Activated naive CD4-positive, alpha-beta T cell treated with anti-CD3 and anti-CD28 coated beads for 36 hours (primary cell): ENCODE results near the gene NDST1. TPM values are rescaled to one million over a fixed set of nuclear protein-coding genes. Genes with fewer than 3 reads are reported as not detected.
"Not testable (repeated sequence)": the region's sequence is repeated elsewhere in the genome, so short reads cannot be mapped to it uniquely, and the experiment has no call there.

Experiments used
- CTCF ChIA-PET: fragments of 350-600 bp; sonication (Branson Sonifier 250); formaldehyde crosslinking; loops from one replicate; lab custom pipeline; 2021; ENCODE audit warnings: antibody characterized with exemption; lab: Charles Lee
- DNase-seq: peaks from one replicate; pipeline ENCODE4 v3.0.0-alpha.2; 2020
- H3K27ac Mint-ChIP-seq: one replicate; pipeline ENCODE4 v1.8.0; 2021; ENCODE audit warnings: mild to moderate bottlenecking, mixed read lengths
- H3K27me3 Mint-ChIP-seq: one replicate; pipeline ENCODE4 v1.8.0; 2021; ENCODE audit warnings: low read depth, mixed read lengths
- H3K36me3 Mint-ChIP-seq: one replicate; pipeline ENCODE4 v1.8.0; 2021; ENCODE audit warnings: low read depth, mixed read lengths
- H3K4me1 Mint-ChIP-seq: one replicate; pipeline ENCODE4 v1.8.0; 2021; ENCODE audit warnings: low read depth, mixed read lengths
- H3K4me3 Mint-ChIP-seq: one replicate; pipeline ENCODE4 v1.8.0; 2021; ENCODE audit warnings: mild to moderate bottlenecking, moderate library complexity, mixed read lengths
- H3K9me3 Mint-ChIP-seq: one replicate; pipeline ENCODE4 v1.8.0; 2021; ENCODE audit warnings: mixed read lengths
- intact Hi-C: fragments of 100-400 bp; cut with micrococcal nuclease; formaldehyde crosslinking; loops from one replicate; pipeline ENCODE4 v1.15.1; 2023
- total RNA-seq, 2 experiments: library from RNA; stranded (reverse); gene quantifications; one replicate each; pipeline ENCODE4 v1.2.3, GENCODE V29; 2021

The NDST1 gene
- 1 to 10 TPM; 2.4 to 3.3 TPM for total RNA-seq

GRCh38 chr5:150507474-150508276 lies at the start of gene NDST1:
NDST1 (plus strand) TSS chr5:150508131; CDS start chr5:150521255, 13,124 bp downstream.
- CTCF ChIA-PET: no interaction called here
- Mint-ChIP-seq H3K36me3 (no peaks in the 10 kb centered on the region), H3K27me3 (no peaks in the 10 kb centered on the region), H3K9me3 (no peaks in the 10 kb centered on the region), H3K4me1 (no peaks in the 10 kb centered on the region), H3K4me3 (no peak within 1 kb of the TSS), H3K27ac (no peak within 1 kb of the TSS)
- intact Hi-C loops: no loop called here
- DNase-seq: no peak

DNA sequence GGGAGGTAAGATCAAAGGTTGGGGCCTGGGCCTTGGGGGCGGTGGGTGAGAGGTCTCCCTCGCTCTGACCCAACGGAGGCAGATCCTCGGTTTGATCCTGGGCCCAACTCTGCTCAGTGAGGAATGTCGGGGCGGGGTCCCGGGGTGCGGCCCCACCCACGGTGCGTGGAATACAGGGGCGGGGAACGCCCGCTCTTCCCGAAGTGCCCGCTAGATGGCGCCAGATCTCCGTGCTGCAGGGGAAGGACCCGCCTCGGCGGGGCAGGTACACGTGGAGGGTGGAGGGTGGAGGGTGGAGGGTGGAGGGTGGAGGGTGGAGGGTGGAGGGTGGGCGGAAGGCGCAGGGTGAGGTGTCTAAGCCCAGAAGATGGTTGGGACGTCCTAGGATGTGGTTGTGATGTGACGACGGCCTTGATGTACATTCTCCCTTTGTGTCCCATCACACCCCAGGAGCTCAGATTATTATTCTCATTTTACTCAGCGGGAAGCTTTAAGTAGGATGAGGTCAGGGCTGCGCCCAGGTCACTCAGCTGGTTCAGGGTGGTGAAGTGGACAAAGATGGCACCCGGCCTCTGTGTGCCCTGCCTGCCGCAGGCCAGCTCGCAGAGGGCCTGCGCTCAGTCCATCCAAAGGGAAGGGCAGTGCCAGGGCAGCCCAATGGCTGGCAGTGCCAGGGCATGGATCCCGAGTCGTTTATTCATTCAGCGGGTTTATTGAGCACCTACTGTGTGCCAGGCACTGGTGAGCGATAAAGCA lies 49.0 kb upstream of the NDST1 start:
- CTCF ChIA-PET: interaction anchor here (0.6 to 6.3 kb wide), 17 partner anchors 9 to 667 kb away, joined by 3 to 46 read pairs (median 4); partner anchors contain the start of genes CD74, IRGM and RPS14
- intact Hi-C loops: loop anchor here (1.0 to 10.0 kb wide), 8 partner anchors 9 to 1316 kb away; partner anchors contain the start of gene G3BP1
- Mint-ChIP-seq H3K27me3 (no peaks in the 10 kb centered on the region), H3K27ac (no peak overlapping the region), H3K4me1 (peaks cover 32% of the 10 kb centered on the region), H3K4me3 (peak overlapping the region; percentile 45), H3K36me3 (no peaks in the 10 kb centered on the region), H3K9me3 (no peaks in the 10 kb centered on the region)
- DNase-seq: peak; percentile 88

DNA sequence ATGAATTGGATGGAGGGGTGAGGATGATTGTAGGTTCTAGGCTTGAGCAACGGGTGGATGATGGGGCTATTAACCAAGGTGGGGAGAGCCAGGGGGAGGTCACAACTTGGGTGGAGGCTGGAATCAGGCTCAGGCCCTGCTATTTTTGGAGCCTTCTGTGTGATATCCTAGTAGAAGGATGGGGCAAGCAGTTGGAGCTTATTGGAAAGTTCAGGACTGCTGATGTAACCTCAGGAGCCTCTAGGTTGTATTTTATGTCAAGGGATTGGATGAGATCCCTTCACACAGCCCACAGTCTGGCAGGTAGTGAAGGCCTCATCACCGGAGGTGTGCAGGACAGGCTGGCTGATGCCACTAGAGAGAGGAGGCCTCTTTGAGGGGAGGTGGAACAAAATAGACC lies 47.1 kb upstream of the NDST1 start:
- CTCF ChIA-PET: interaction anchor here (0.6 to 6.3 kb wide), 5 partner anchors 11 to 1007 kb away, joined by 3 to 46 read pairs (median 4); partner anchors contain the start of genes RBM22 and RPS14
- Mint-ChIP-seq H3K27me3 (no peaks in the 10 kb centered on the region), H3K9me3 (no peaks in the 10 kb centered on the region), H3K4me3 (no peak overlapping the region), H3K36me3 (no peaks in the 10 kb centered on the region), H3K4me1 (peaks cover 32% of the 10 kb centered on the region), H3K27ac (peak overlapping the region; percentile 51)
- intact Hi-C loops: loop anchor here (2.0 kb wide), 1 partner anchor 240 kb away; the partner anchor contains the start of gene RBM22
- no peak for DNase-seq

- no peaks in the 10 kb centered on the region for H3K36me3 Mint-ChIP-seq
- peaks cover 32% of the 10 kb centered on the region for H3K4me1 Mint-ChIP-seq
- H3K27me3 Mint-ChIP-seq: no peaks in the 10 kb centered on the region
- peak; percentile 59 for DNase-seq
- intact Hi-C loops: loop anchor here (2.0 kb wide), 1 partner anchor 240 kb away; the partner anchor contains the start of gene RBM22
- CTCF ChIA-PET: interaction anchor here (1.5 to 6.3 kb wide), 3 partner anchors 11 to 196 kb away, joined by 3 to 46 read pairs (median 28); partner anchors contain the start of gene RPS14
- H3K4me3 Mint-ChIP-seq: no peak overlapping the region
- no peaks in the 10 kb centered on the region for H3K9me3 Mint-ChIP-seq
- no peak overlapping the region for H3K27ac Mint-ChIP-seq
Observed at GRCh38 chr5:150461231-150461630, 46.7 kb upstream of the NDST1 start.

DNA sequence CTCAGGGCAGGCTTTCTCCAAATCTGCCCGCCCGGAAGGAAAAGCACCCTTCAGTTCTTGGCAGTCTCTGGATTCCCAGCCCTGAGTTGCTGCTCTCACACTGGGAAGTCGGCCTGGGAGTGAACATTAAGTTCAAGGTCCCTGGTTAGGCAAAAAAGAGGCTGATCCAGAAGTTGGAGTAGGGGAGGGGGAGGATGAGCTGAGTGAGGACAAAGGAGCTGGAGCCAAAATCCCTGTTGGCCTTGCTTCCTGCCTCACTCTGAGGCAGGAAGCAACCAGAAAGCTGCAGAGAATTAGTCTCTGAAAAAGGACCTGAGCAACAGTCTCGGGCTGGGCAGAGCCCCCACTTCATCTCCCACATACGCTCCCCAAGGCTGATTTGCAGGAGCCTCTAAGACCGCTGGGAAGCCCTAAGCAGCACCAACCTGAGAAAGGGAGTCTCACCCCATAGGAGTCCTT lies 43.3 kb upstream of the NDST1 start:
- Mint-ChIP-seq H3K27ac (no peak overlapping the region), H3K27me3 (no peaks in the 10 kb centered on the region), H3K4me1 (peaks cover 10% of the 10 kb centered on the region), H3K4me3 (no peak overlapping the region), H3K36me3 (no peaks in the 10 kb centered on the region), H3K9me3 (no peaks in the 10 kb centered on the region)
- CTCF ChIA-PET: interaction anchor here (0.6 kb wide), 3 partner anchors 9 to 382 kb away, joined by 3 to 4 read pairs (median 4); partner anchors contain the start of gene IRGM
- no peak for DNase-seq
- intact Hi-C loops: no loop called here

DNA sequence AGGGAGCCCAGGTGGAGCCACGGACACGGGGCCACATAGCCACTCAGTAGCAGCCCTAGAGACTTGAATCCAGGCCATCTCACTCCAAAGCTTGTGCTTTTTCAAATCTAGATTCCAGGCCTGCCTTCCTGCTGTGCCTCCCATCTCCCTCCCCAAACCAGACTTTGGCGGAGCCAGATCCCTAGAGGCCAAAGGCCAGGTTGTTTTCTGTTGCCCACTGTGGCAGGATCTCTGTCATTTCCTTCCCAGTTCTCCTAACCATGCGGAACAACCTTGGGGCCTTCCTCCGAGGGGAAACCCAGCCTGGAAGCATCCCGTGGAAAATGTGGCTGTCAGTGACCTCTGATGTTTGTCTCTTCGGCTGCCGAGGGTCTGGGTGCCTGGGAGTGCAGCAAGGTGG lies 42.0 kb upstream of the NDST1 start:
- DNase-seq: no peak
- no peaks in the 10 kb centered on the region for H3K9me3 Mint-ChIP-seq
- H3K27me3 Mint-ChIP-seq: no peaks in the 10 kb centered on the region
- CTCF ChIA-PET: no interaction called here
- no peaks in the 10 kb centered on the region for H3K36me3 Mint-ChIP-seq
- H3K4me1 Mint-ChIP-seq: peaks cover 4% of the 10 kb centered on the region
- no peak overlapping the region for H3K27ac Mint-ChIP-seq
- H3K4me3 Mint-ChIP-seq: no peak overlapping the region
- intact Hi-C loops: no loop called here

- Mint-ChIP-seq H3K27me3 (no peaks in the 10 kb centered on the region), H3K36me3 (no peaks in the 10 kb centered on the region), H3K9me3 (no peaks in the 10 kb centered on the region), H3K4me3 (no peak overlapping the region), H3K27ac (no peak overlapping the region), H3K4me1 (no peaks in the 10 kb centered on the region)
- CTCF ChIA-PET: interaction anchor here (0.6 kb wide), 1 partner anchor 380 kb away, joined by 3 read pairs; no protein-coding TSS in a partner anchor
- no peak for DNase-seq
- intact Hi-C loops: no loop called here
Observed at GRCh38 chr5:150468206-150468605, 39.7 kb upstream of the NDST1 start.

- no peaks in the 10 kb centered on the region for H3K4me1 Mint-ChIP-seq
- no peak overlapping the region for H3K27ac Mint-ChIP-seq
- no peaks in the 10 kb centered on the region for H3K27me3 Mint-ChIP-seq
- intact Hi-C loops: no loop called here
- CTCF ChIA-PET: no interaction called here
- DNase-seq: no peak
- H3K4me3 Mint-ChIP-seq: no peak overlapping the region
- H3K9me3 Mint-ChIP-seq: no peaks in the 10 kb centered on the region
- H3K36me3 Mint-ChIP-seq: no peaks in the 10 kb centered on the region
Observed at GRCh38 chr5:150469718-150470469, 38.0 kb upstream of the NDST1 start.

DNA sequence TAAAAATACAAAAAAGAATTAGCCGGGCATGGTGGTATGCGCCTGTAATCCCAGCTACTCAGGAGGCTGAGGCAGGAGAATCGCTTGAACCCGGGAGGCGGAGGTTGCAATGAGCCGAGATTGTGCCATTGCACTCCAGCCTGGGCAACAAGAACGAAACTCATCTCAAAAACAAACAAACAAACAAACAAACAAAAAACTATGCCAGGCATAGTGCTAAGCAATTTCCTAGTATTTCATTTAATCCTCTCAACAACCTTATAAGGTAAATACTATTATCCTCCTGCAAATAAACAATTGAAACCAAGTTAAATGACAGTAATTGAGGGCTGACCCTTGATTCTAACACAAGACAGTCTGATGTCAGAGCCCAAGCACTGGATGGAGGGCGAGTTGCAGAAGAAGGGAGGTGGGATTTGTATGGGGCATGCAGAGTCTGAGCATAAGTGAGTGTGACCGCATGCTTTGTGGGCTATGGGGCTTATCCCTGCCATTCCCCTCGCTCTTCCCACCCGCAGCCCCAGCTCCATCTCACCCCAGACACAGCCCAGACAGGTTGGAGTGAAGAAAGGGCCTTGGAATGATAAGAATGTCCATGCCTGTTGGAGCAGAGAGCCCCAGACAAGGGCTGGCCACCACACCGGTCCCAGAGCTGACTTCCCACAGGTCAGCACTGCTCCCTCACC lies 34.1 kb upstream of the NDST1 start:
- Mint-ChIP-seq H3K9me3 (no peaks in the 10 kb centered on the region), H3K4me1 (no peaks in the 10 kb centered on the region), H3K27ac (no peak overlapping the region), H3K4me3 (no peak overlapping the region), H3K27me3 (peaks cover 2% of the 10 kb centered on the region), H3K36me3 (no peaks in the 10 kb centered on the region)
- DNase-seq: no peak
- intact Hi-C loops: no loop called here
- CTCF ChIA-PET: interaction anchor here (0.6 to 0.7 kb wide), 2 partner anchors 9 to 93 kb away, joined by 3 to 4 read pairs; no protein-coding TSS in a partner anchor

DNA sequence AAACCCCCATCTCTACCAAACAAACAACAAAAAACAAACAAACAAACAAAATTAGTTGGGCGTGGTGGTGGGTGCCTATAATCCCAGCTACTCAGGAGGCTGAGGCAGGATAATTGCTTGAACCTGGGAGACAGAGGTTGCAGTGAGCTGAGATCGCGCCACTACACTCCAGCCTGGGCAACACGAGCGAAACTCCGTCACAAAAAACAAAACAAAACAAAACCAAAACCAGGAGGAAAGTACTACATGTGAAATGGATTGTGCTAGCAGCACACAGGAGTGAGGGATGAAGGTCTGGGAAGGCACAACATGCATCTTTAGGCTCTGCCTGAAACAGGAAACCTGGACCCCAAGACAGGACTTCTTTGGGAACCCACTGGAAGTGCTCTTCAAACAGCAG lies 31.4 kb upstream of the NDST1 start:
- H3K4me1 Mint-ChIP-seq, H3K4me3 Mint-ChIP-seq, DNase-seq, H3K9me3 Mint-ChIP-seq, CTCF ChIA-PET, H3K36me3 Mint-ChIP-seq, H3K27ac Mint-ChIP-seq, H3K27me3 Mint-ChIP-seq: not testable (repeated sequence)
- intact Hi-C loops: loop anchor here (5.0 kb wide), 1 partner anchor 1046 kb away; no protein-coding TSS in a partner anchor

GRCh38 chr5:150479416-150479815 lies 28.5 kb upstream of the NDST1 start:
- Mint-ChIP-seq H3K4me1 (no peaks in the 10 kb centered on the region), H3K4me3 (no peak overlapping the region), H3K27me3 (peaks cover 2% of the 10 kb centered on the region), H3K9me3 (no peaks in the 10 kb centered on the region), H3K36me3 (no peaks in the 10 kb centered on the region), H3K27ac (no peak overlapping the region)
- no peak for DNase-seq
- intact Hi-C loops: loop anchor here (5.0 kb wide), 1 partner anchor 1043 kb away; no protein-coding TSS in a partner anchor
- CTCF ChIA-PET: interaction anchor here (0.6 to 0.7 kb wide), 2 partner anchors 107 to 504 kb away, joined by 3 to 4 read pairs; no protein-coding TSS in a partner anchor
